Mesendoderm (in vitro differentiated cells): ENCODE data around the gene RANGAP1.

Source experiments
- DNase-seq: peaks from one replicate; pipeline ENCODE4 v3.0.0; 2013
- H2AK5ac ChIP-seq: 2 replicates; pipeline ENCODE4 v1.6.1; 2013; ENCODE audit warnings: low read length, inconsistent platforms
- H2BK120ac ChIP-seq: 2 replicates; pipeline ENCODE4 v1.6.1; 2013; ENCODE audit warnings: low read depth, mild to moderate bottlenecking, low read length, moderate library complexity, mixed read lengths
- H2BK15ac ChIP-seq: replicated peaks from 2 replicates; pipeline ENCODE4 v1.6.1; 2013; ENCODE audit warnings: low read depth, mild to moderate bottlenecking, moderate library complexity
- H2BK5ac ChIP-seq: 2 replicates; pipeline ENCODE4 v1.6.1; 2013; ENCODE audit warnings: low read length, inconsistent platforms
- H3K18ac ChIP-seq: 2 replicates; pipeline ENCODE4 v1.6.1; 2013; ENCODE audit warnings: mild to moderate bottlenecking, low read length, mixed read lengths
- H3K23ac ChIP-seq: one replicate; pipeline ENCODE4 v1.6.1; 2013; ENCODE audit warnings: low read length
- H3K27ac ChIP-seq: 2 replicates; pipeline ENCODE4 v1.5.1; 2013; ENCODE audit warnings: low read depth, mild to moderate bottlenecking, inconsistent platforms, low read length, moderate library complexity
- H3K27me3 ChIP-seq: 2 replicates; pipeline ENCODE4 v1.6.1; 2013; ENCODE audit warnings: low read length, control low read depth, mild to moderate bottlenecking, inconsistent platforms; ENCODE audit not compliant: insufficient read depth, poor library complexity
- H3K36me3 ChIP-seq: 2 replicates; pipeline ENCODE4 v1.6.1; 2013; ENCODE audit warnings: low read length, inconsistent platforms; ENCODE audit not compliant: control insufficient read depth, insufficient read depth
- H3K4ac ChIP-seq: one replicate; pipeline ENCODE4 v1.6.1; 2013; ENCODE audit warnings: low read depth, mild to moderate bottlenecking, low read length, moderate library complexity
- H3K4me1 ChIP-seq: 2 replicates; pipeline ENCODE4 v1.6.1; 2013; ENCODE audit warnings: low read depth, low read length, inconsistent platforms; ENCODE audit not compliant: control insufficient read depth
- H3K4me2 ChIP-seq: 2 replicates; pipeline ENCODE4 v1.6.1; 2013; ENCODE audit warnings: low read length
- H3K4me3 ChIP-seq: 2 replicates; pipeline ENCODE4 v1.5.1; 2013; ENCODE audit warnings: mild to moderate bottlenecking, low read length
- H3K56ac ChIP-seq: one replicate; pipeline ENCODE4 v1.6.1; 2013; ENCODE audit warnings: low read length
- H3K79me1 ChIP-seq: 2 replicates; pipeline ENCODE4 v1.6.1; 2013; ENCODE audit warnings: low read length, inconsistent platforms
- H3K79me2 ChIP-seq: 2 replicates; pipeline ENCODE4 v1.6.1; 2013; ENCODE audit warnings: mild to moderate bottlenecking, low read length; ENCODE audit not compliant: control insufficient read depth, insufficient read depth
- H3K9ac ChIP-seq: 2 replicates; pipeline ENCODE4 v1.6.1; 2013; ENCODE audit warnings: low read length, inconsistent platforms
- H4K5ac ChIP-seq: one replicate; pipeline ENCODE4 v1.6.1; 2013; ENCODE audit warnings: low read length
- H4K8ac ChIP-seq: one replicate; pipeline ENCODE4 v1.6.1; 2013; ENCODE audit warnings: low read depth, mild to moderate bottlenecking, control low read depth, low read length, moderate library complexity
- WGBS: extraction: QIAGEN DNeasy Blood & Tissue Kit; methylation state at CpG from one replicate; pipeline ENCODE4 v1.1.7; 2013; ENCODE audit warnings: low lambda C conversion rate, missing lambda C conversion rate; ENCODE audit not compliant: insufficient coverage; ENCODE audit errors: extremely low coverage; 5-methylcytosine and 5-hydroxymethylcytosine counted together

Gene RANGAP1

DNA sequence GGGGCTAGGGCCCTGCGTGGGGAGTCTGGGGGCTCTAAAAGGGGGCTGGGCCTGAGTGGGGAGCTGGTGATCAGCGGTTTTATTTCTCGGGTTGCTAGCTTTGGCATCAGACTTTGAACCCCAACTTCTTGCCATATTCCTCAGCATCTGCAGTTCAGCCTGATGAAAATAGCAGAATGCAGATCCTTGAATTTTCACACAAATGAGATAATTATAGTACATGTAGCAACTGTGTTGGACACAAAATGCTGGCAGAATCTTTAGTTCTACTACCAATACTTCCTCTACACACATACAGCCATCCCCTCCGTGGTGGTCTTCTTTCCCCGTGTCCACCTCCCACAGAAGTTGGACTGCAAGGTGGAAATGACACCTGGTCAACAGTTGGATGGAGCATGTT lies 16.8 kb upstream of the RANGAP1 start:
- DNase-seq, result no peak
- Histone ChIP-seq H2BK5ac (no peak overlapping the region), H3K56ac (peak overlapping the region; percentile 89), H2BK15ac (no peak overlapping the region), H2BK120ac (peak overlapping the region; percentile 51), H3K18ac (peak overlapping the region; percentile 99), H3K27ac (no peak overlapping the region), H4K8ac (no peak overlapping the region), H3K79me2 (peaks cover 43% of the 10 kb centered on the region), H3K9ac (peak overlapping the region; percentile 89), H3K36me3 (no peaks in the 10 kb centered on the region), H3K79me1 (peaks cover 13% of the 10 kb centered on the region), H3K4me2 (peak overlapping the region; percentile 24), H3K4me3 (peak overlapping the region; percentile 84), H3K4ac (peak overlapping the region; percentile 99), H3K4me1 (peaks cover 7% of the 10 kb centered on the region), H2AK5ac (no peak overlapping the region), H3K23ac (no peak overlapping the region), H3K27me3 (no peaks in the 10 kb centered on the region), H4K5ac (no peak overlapping the region)
- WGBS, result no CpG with 5 or more reads among the region's 5 CpGs

DNA sequence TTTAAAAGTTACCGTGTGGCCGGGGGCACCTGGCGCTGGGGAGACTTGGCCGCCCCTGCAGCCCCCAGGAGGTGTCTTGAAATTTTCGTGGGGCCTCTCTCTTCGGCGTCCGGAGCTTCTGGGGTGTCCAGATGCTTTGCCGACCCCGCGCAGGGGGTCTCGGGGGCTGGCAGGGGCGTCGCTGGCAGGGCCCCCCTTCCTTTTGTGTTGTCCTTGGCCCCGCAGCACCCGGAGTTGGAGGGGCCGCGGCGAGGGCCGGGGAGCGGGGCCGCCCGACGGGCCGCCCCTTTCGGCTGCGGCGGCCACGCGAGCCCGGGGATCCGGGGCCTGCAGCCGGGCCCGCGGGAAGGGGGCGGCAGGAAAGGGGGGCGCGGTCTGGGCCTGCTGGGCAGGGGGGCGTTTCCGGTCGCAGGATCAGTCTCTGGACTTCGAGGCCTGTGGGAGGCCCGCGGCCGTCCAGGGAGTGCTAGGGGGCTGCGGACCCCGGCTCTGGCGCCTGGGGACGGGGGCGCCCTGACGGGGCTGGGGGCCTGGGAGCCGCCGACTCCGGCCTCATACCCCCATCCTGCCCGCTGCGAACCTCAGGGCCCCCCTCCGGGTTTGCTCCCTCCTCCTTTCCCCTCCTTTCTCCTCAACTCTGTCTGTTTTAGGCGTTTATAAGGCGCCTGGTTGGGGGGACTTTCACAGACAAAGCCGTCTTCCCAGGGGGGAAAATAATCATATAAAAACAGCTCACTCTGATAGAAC lies 16.2 kb upstream of the RANGAP1 start:
- Histone ChIP-seq H2BK15ac (no peak overlapping the region), H3K4ac (peak overlapping the region; percentile 99), H3K27ac (peak overlapping the region; percentile 73), H4K5ac (no peak overlapping the region), H3K23ac (no peak overlapping the region), H2AK5ac (no peak overlapping the region), H3K79me2 (peaks cover 40% of the 10 kb centered on the region), H2BK5ac (no peak overlapping the region), H4K8ac (peak overlapping the region; percentile 99), H3K4me3 (peak overlapping the region; percentile 84), H3K79me1 (peaks cover 11% of the 10 kb centered on the region), H3K9ac (peak overlapping the region; percentile 89), H3K27me3 (no peaks in the 10 kb centered on the region), H3K36me3 (no peaks in the 10 kb centered on the region), H3K4me2 (peak overlapping the region; percentile 24), H3K56ac (peak overlapping the region; percentile 89), H3K18ac (peak overlapping the region; percentile 99), H2BK120ac (peak overlapping the region; percentile 76), H3K4me1 (peaks cover 7% of the 10 kb centered on the region)
- WGBS, result no CpG with 5 or more reads among the region's 60 CpGs
- DNase-seq, result peak; percentile 34

DNA sequence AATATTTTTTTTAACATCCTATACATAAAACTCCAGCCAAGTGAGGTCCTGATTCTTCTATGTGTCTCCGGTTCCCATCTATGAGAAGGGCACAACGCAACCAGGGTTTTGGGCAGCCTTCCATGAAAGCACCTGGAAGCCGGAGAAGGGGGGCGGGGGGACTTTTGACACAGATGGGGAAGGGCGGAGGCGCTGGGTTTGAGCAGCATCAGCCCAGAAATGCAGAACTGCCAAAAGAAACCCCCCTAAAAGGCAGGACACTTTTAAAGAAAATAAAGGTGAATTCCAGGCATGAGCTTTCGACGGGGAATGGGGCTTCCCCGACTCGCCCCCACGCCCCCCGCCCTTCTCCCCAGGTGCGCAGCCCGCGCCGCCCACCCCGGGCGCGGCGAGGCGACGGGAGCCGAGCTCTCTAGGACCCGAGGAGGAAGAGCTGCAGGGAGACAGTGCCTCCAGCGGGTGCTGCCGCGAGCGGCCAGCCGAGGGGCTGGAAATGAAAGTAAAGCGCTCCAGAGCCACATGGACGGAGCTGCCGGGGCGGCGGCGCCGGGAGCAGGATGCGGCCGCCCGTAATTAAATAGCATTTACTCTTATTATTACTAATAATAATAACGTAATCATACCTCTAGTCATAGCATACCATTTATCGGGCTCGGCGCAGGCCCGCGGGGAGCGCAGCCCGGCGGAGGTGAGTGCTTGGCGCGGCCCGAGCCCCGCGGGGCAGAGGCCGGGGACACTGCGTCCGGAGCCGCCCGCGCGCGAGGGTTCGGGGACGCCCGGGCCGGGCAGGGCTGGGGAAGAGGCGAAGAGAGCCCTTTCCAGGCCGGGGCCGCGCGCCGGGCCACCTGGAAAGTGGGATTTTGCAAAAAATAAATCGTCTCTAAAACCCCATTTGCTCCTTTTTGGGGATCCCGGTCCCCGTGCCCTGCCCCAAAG lies 15.4 kb upstream of the RANGAP1 start, which contains the start of gene ZC3H7B:
Gene ZC3H7B, plus strand, starts transcription at position 441 of the 936 bp plus-strand sequence. CDS start 19,136 bp downstream, outside the sequence.
- peaks cover 10% of the 10 kb centered on the region for H3K79me1 ChIP-seq
- no CpG with 5 or more reads among the region's 74 CpGs for WGBS
- peak within 1 kb of the TSS; percentile 99 for H4K8ac ChIP-seq

DNA sequence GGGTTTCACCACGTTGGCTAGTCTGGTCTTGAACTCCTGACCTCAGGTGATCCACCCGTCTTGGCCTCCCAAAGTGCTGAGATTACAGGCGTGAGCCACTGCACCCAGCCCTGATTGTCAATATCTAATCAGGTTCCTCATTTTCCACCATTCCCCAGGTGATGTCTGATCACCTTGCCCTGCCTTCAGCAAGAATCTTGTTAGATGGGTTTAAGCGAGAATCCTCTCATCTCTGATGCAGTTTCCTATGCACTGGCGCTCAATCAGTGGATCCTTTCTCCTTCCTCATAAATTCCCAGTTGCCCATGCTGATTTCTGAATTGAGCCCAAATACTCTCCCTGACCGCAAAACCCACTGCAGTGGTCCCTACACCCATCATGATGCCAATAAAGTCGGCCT lies 14.7 kb upstream of the RANGAP1 start:
- no peaks in the 10 kb centered on the region for H3K27me3 ChIP-seq
- DNase-seq, result no peak
- no peak overlapping the region for H3K18ac ChIP-seq
- peak overlapping the region; percentile 26 for H3K9ac ChIP-seq
- no peak overlapping the region for H3K27ac ChIP-seq
- H2AK5ac ChIP-seq, result no peak overlapping the region
- WGBS, result no CpG with 5 or more reads among the region's 7 CpGs
- H2BK120ac ChIP-seq, result no peak overlapping the region
- peaks cover 7% of the 10 kb centered on the region for H3K79me1 ChIP-seq
- H3K4me1 ChIP-seq, result peaks cover 7% of the 10 kb centered on the region
- no peak overlapping the region for H2BK5ac ChIP-seq
- H4K5ac ChIP-seq, result no peak overlapping the region
- no peak overlapping the region for H4K8ac ChIP-seq
- no peak overlapping the region for H2BK15ac ChIP-seq
- no peaks in the 10 kb centered on the region for H3K36me3 ChIP-seq
- peak overlapping the region; percentile 51 for H3K56ac ChIP-seq
- no peak overlapping the region for H3K4me3 ChIP-seq
- no peak overlapping the region for H3K23ac ChIP-seq
- H3K4me2 ChIP-seq, result peak overlapping the region; percentile 40
- H3K4ac ChIP-seq, result no peak overlapping the region
- peaks cover 32% of the 10 kb centered on the region for H3K79me2 ChIP-seq

More for the DNA sequence above, 15.4 kb upstream of the RANGAP1 start, which contains the start of gene ZC3H7B:
- H3K4me2 ChIP-seq, result peak within 1 kb of the TSS; percentile 40
- peak; percentile 92 for DNase-seq
- peak within 1 kb of the TSS; percentile 89 for H3K56ac ChIP-seq
- H2BK15ac ChIP-seq, result no peak within 1 kb of the TSS
- H3K79me2 ChIP-seq, result peaks cover 35% of the 10 kb centered on the region
- H3K4ac ChIP-seq, result peak within 1 kb of the TSS; percentile 99
- peak within 1 kb of the TSS; percentile 89 for H3K9ac ChIP-seq
- H3K4me1 ChIP-seq, result peaks cover 7% of the 10 kb centered on the region
- no peaks in the 10 kb centered on the region for H3K27me3 ChIP-seq
- no peak within 1 kb of the TSS for H2BK5ac ChIP-seq
- peak within 1 kb of the TSS; percentile 84 for H3K4me3 ChIP-seq
- H2AK5ac ChIP-seq, result no peak within 1 kb of the TSS
- peak within 1 kb of the TSS; percentile 76 for H2BK120ac ChIP-seq
- H3K18ac ChIP-seq, result peak within 1 kb of the TSS; percentile 99
- H3K36me3 ChIP-seq, result no peaks in the 10 kb centered on the region
- no peak within 1 kb of the TSS for H3K23ac ChIP-seq
- no peak within 1 kb of the TSS for H4K5ac ChIP-seq
- H3K27ac ChIP-seq, result peak within 1 kb of the TSS; percentile 73

DNA sequence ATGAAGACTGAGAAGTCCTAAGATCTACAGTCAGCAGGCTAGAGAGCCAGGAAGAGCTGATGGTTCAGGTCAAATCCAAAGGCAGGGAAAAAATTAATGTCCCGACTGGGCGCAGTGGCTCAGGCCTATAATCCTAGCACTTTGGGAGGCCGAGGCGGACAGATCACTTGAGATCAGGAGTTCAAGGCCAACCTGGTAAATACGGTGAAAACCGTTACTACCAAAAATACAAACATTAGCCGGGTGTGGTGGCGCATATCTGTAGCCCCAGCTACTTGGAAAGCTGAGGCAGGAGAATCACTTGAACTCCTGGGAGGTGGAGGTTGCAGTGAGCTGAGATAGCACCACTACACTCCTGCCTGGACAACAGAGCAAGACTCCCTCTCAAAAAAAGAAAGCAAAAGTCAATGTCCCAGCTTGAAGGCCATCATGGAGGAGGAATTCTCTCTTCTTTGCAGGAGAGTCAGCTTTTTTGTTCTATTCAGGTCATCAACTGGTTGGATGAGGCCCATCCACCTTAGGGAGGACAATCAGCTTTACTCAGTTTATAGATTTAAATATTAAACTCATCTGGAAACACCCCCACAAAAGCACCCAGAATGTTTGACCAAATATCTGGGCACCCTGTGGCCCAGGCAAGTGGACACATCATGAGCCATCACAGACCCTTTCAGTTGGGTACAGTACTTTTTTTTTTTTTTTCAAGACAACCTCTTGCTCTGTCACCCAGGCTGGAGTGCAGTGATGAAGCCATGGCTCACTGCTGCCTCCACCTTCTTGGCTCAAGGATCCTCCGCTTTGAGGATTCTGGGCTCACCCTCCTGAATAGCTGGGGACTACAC lies 11.1 kb upstream of the RANGAP1 start:
- Histone ChIP-seq H2AK5ac (no peak overlapping the region), H3K4me1 (peaks cover 2% of the 10 kb centered on the region), H3K36me3 (no peaks in the 10 kb centered on the region), H3K79me2 (peaks cover 4% of the 10 kb centered on the region), H4K5ac (no peak overlapping the region), H3K27me3 (no peaks in the 10 kb centered on the region), H4K8ac (no peak overlapping the region), H3K23ac (no peak overlapping the region), H2BK15ac (no peak overlapping the region), H2BK120ac (no peak overlapping the region), H3K79me1 (no peaks in the 10 kb centered on the region), H3K27ac (no peak overlapping the region), H3K4me3 (no peak overlapping the region), H2BK5ac (no peak overlapping the region), H3K18ac (no peak overlapping the region), H3K4ac (no peak overlapping the region), H3K56ac (no peak overlapping the region), H3K4me2 (no peak overlapping the region), H3K9ac (no peak overlapping the region)
- no peak for DNase-seq
- WGBS, result no CpG with 5 or more reads among the region's 9 CpGs
